ENCODE data around the gene EME1. TPM values are rescaled to one million over a fixed set of nuclear protein-coding genes. Genes with fewer than 3 reads are reported as not detected.
A peak's percentile ranks its signal among the peaks of the same experiment; 100 is the strongest.

EME1 gene
- total RNA-seq, 2 donors from 2014 or later, result 3.9 TPM; not detected in 1

DNA sequence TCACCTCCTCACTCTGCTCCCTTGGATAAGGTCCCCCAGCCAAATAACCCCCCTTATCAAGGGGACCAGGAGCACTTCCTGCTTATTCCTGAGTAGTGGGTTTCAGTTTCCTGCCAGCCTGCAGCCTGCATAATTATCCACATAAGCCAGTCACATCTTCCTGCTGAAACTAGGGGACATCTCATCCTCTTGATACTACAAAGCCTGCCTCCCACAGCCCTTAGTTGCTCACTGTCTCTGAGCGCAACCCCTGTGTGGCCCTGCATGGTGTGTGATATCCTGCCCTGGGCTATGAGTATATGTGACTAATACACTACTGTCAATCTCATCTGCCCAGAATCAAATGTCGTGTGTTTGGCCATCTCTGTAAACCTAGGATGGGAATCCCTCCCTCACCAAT, 35.1 kb upstream of the EME1 start:
- ATAC-seq (ENCODE audit: insufficient number of reproducible peaks, low FRiP score, low read depth), result no peak
- Histone ChIP-seq H3K4me3 (no peak overlapping the region), H3K9me3 (no peaks in the 10 kb centered on the region), H3K36me3 (no peaks in the 10 kb centered on the region), H3K27ac (no peak overlapping the region), H3K4me1 (ENCODE audit: control insufficient read depth in 1 of 2, low read depth in 2 of 2) (no peaks in the 10 kb centered on the region), H3K27me3 (replicated peaks; ENCODE audit: insufficient read depth) (no peaks in the 10 kb centered on the region)
- no peak for DNase-seq (ENCODE audit: low spot score)
- TF ChIP-seq, protein P1, sequence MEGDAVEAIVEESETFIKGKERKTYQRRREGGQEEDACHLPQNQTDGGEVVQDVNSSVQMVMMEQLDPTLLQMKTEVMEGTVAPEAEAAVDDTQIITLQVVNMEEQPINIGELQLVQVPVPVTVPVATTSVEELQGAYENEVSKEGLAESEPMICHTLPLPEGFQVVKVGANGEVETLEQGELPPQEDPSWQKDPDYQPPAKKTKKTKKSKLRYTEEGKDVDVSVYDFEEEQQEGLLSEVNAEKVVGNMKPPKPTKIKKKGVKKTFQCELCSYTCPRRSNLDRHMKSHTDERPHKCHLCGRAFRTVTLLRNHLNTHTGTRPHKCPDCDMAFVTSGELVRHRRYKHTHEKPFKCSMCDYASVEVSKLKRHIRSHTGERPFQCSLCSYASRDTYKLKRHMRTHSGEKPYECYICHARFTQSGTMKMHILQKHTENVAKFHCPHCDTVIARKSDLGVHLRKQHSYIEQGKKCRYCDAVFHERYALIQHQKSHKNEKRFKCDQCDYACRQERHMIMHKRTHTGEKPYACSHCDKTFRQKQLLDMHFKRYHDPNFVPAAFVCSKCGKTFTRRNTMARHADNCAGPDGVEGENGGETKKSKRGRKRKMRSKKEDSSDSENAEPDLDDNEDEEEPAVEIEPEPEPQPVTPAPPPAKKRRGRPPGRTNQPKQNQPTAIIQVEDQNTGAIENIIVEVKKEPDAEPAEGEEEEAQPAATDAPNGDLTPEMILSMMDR (IDR thresholded peaks at IDR 0.05), result no peak

DNA sequence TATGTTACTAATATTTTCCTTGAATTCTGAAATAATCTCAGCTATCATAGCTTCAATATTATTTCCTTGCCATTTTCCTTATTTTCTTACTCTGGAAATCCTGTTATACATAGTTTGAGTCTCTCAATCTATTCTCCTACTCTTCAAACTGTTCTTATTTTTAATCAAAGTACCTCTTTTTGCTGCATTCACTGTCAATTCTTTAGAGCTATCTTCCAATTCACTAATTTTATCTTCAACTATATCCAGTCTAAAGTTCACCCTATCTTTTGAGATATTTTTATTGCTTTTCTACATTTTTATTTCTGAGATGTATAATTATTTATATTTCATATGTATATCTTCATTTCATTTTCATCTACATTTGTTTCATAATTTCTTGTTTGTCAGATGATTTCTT, 34.4 kb upstream of the EME1 start:
- Histone ChIP-seq H3K4me3 (no peak overlapping the region), H3K9me3 (no peaks in the 10 kb centered on the region), H3K36me3 (no peaks in the 10 kb centered on the region), H3K27me3 (replicated peaks; ENCODE audit: insufficient read depth) (no peaks in the 10 kb centered on the region), H3K4me1 (ENCODE audit: control insufficient read depth in 1 of 2, low read depth in 2 of 2) (no peaks in the 10 kb centered on the region), H3K27ac (no peak overlapping the region)
- TF ChIP-seq, protein P1 (IDR thresholded peaks at IDR 0.05), result no peak
- no peak for ATAC-seq (ENCODE audit: insufficient number of reproducible peaks, low FRiP score, low read depth)
- DNase-seq (ENCODE audit: low spot score), result no peak

- Histone ChIP-seq H3K9me3 (no peaks in the 10 kb centered on the region), H3K4me1 (ENCODE audit: control insufficient read depth in 1 of 2, low read depth in 2 of 2) (no peaks in the 10 kb centered on the region), H3K27me3 (replicated peaks; ENCODE audit: insufficient read depth) (no peaks in the 10 kb centered on the region), H3K36me3 (no peaks in the 10 kb centered on the region), H3K27ac (no peak overlapping the region), H3K4me3 (no peak overlapping the region)
- ATAC-seq (ENCODE audit: insufficient number of reproducible peaks, low FRiP score, low read depth), result no peak
- DNase-seq (ENCODE audit: low spot score), result no peak
- TF ChIP-seq, protein P1 (IDR thresholded peaks at IDR 0.05), result no peak
Observed at GRCh38 chr17:50339381-50339780, 33.6 kb upstream of the EME1 start.

DNA sequence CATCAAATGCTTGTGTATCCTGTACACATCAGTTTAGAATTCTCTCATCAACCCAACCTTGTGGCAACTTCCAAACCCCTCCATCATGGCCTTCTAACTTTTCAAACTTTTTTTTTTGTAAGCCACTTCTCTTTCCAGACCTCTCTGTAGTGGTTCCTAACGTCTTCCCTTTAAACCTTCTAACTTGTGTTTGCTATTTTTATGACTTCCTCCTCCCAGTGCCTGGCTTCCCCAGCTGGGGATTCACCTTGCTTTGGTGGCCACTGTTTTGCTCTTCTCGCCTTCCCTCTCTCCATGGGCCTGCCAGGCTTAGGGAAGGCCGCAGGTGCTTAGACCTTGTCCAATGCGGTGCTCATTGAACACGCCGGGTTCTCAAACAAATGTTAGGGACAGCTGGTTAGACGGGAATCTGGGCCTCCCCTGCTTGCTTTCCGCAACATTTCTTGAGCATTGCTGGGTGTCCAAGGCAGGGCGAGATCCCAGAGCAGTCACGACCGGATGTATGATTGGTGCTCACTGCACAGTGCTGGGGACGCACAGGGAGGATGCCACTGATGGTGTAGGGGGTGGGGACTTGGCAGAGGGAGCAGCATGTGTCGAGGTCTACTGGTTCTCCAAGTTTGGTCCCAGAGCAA, 28.2 kb upstream of the EME1 start:
- no peak overlapping the region for H3K27ac ChIP-seq
- H3K36me3 ChIP-seq, result no peaks in the 10 kb centered on the region
- TF ChIP-seq, protein P1 (IDR thresholded peaks at IDR 0.05), result no peak
- DNase-seq (ENCODE audit: low spot score), result no peak
- H3K9me3 ChIP-seq, result no peaks in the 10 kb centered on the region
- ATAC-seq (ENCODE audit: insufficient number of reproducible peaks, low FRiP score, low read depth), result no peak
- H3K4me1 ChIP-seq (ENCODE audit: control insufficient read depth in 1 of 2, low read depth in 2 of 2), result peaks cover 13 to 28% of the 10 kb centered on the region in 2 donors
- no peaks in the 10 kb centered on the region for H3K27me3 ChIP-seq (replicated peaks; ENCODE audit: insufficient read depth)
- H3K4me3 ChIP-seq, result no peak overlapping the region

GRCh38 chr17:50345432-50346312, 27.4 kb upstream of the EME1 start, which contains the start of gene XYLT2:
Gene XYLT2, plus strand, starts transcription at chr17:50346126. Its CDS starts 15 bp downstream, at chr17:50346141.
- peak; percentile 58 for ATAC-seq (ENCODE audit: insufficient number of reproducible peaks, low FRiP score, low read depth)
- H3K27ac ChIP-seq, result peak within 1 kb of the TSS in 1 of 2 donors; percentile 16
- H3K9me3 ChIP-seq, result no peaks in the 10 kb centered on the region
- no peaks in the 10 kb centered on the region for H3K36me3 ChIP-seq
- H3K4me3 ChIP-seq, result peak within 1 kb of the TSS; percentile 86
- no peaks in the 10 kb centered on the region for H3K27me3 ChIP-seq (replicated peaks; ENCODE audit: insufficient read depth)
- peaks cover 13 to 28% of the 10 kb centered on the region in 2 donors for H3K4me1 ChIP-seq (ENCODE audit: control insufficient read depth in 1 of 2, low read depth in 2 of 2)
- DNase-seq (ENCODE audit: low spot score), result peak; percentile 38
- TF ChIP-seq, protein P1 (IDR thresholded peaks at IDR 0.05), result no peak

Data from thoracic aorta (tissue), 2 donors.